Measurements from ENCODE around the gene NOL9. TPM values are rescaled to one million over a fixed set of nuclear protein-coding genes. Genes with fewer than 3 reads are reported as not detected.
A peak's percentile ranks its signal among the peaks of the same experiment; 100 is the strongest.

The NOL9 gene
- total RNA-seq, 1 donor from 2014 or later: 48.0 TPM

- Histone ChIP-seq H3K4me3 (no peak overlapping the region), H3F3A (ENCODE audit: low read depth) (peaks cover 13% of the 10 kb centered on the region), H3K79me2 (ENCODE audit: low read depth) (peaks cover 26% of the 10 kb centered on the region), H3K4me1 (peaks cover 13% of the 10 kb centered on the region), H3K9ac (no peak overlapping the region), H2AFZ (replicated peaks) (no peak overlapping the region), H3K4me2 (no peak overlapping the region), H3K27ac (no peak overlapping the region), H4K20me1 (ENCODE audit: low read depth) (peaks cover 16% of the 10 kb centered on the region), H3K9me3 (ENCODE audit: low read depth) (no peaks in the 10 kb centered on the region), H3K36me3 (no peaks in the 10 kb centered on the region), H3K27me3 (no peaks in the 10 kb centered on the region)
- no peaks in the 10 kb centered on the region for H3K36me3 Mint-ChIP-seq
- H3K4me3 Mint-ChIP-seq: peak overlapping the region; percentile 71
- H3K9me3 Mint-ChIP-seq: no peaks in the 10 kb centered on the region
- H3K4me1 Mint-ChIP-seq: peaks cover 29% of the 10 kb centered on the region
- H3K27me3 Mint-ChIP-seq (ENCODE audit: insufficient read depth, low read depth): peaks cover 7% of the 10 kb centered on the region
- no peak for DNase-seq (ENCODE audit: low spot score)
- no peak overlapping the region for H3K27ac Mint-ChIP-seq
- no peak for TF ChIP-seq CTCF (IDR thresholded peaks at IDR 0.05)
- TF ChIP-seq EZH2phosphoT487 (IDR thresholded peaks at IDR 0.05): no peak
- TF ChIP-seq EZH2 (IDR thresholded peaks at IDR 0.05): no peak
Measured at GRCh38 chr1:6582370-6582769, 28.1 kb upstream of the NOL9 start.

- Histone ChIP-seq H3K27ac (no peak overlapping the region), H3K27me3 (no peaks in the 10 kb centered on the region), H4K20me1 (ENCODE audit: low read depth) (peaks cover 16% of the 10 kb centered on the region), H3K79me2 (ENCODE audit: low read depth) (peaks cover 26% of the 10 kb centered on the region), H3F3A (ENCODE audit: low read depth) (peaks cover 13% of the 10 kb centered on the region), H3K4me1 (peaks cover 13% of the 10 kb centered on the region), H3K4me3 (no peak overlapping the region), H2AFZ (replicated peaks) (no peak overlapping the region), H3K36me3 (no peaks in the 10 kb centered on the region), H3K9ac (no peak overlapping the region), H3K9me3 (ENCODE audit: low read depth) (no peaks in the 10 kb centered on the region), H3K4me2 (no peak overlapping the region)
- no peak for TF ChIP-seq EZH2 (IDR thresholded peaks at IDR 0.05)
- TF ChIP-seq EZH2phosphoT487 (IDR thresholded peaks at IDR 0.05): no peak
- TF ChIP-seq CTCF (IDR thresholded peaks at IDR 0.05): no peak
- Mint-ChIP-seq H3K9me3 (no peaks in the 10 kb centered on the region), H3K36me3 (no peaks in the 10 kb centered on the region), H3K27ac (no peak overlapping the region), H3K27me3 (ENCODE audit: insufficient read depth, low read depth) (peaks cover 7% of the 10 kb centered on the region), H3K4me3 (peak overlapping the region; percentile 72), H3K4me1 (peaks cover 29% of the 10 kb centered on the region)
- no peak for DNase-seq (ENCODE audit: low spot score)
Measured at GRCh38 chr1:6581561-6582305, 27.4 kb upstream of the NOL9 start.

- Mint-ChIP-seq H3K9me3 (no peaks in the 10 kb centered on the region), H3K27me3 (ENCODE audit: insufficient read depth, low read depth) (peaks cover 7% of the 10 kb centered on the region), H3K27ac (peak overlapping the region; percentile 50), H3K4me3 (peak overlapping the region; percentile 95), H3K36me3 (no peaks in the 10 kb centered on the region), H3K4me1 (peaks cover 29% of the 10 kb centered on the region)
- TF ChIP-seq EZH2phosphoT487 (IDR thresholded peaks at IDR 0.05) (no peak), CTCF (IDR thresholded peaks at IDR 0.05) (no peak), EZH2 (IDR thresholded peaks at IDR 0.05) (no peak)
- Histone ChIP-seq H3K36me3 (no peaks in the 10 kb centered on the region), H3K4me2 (peak overlapping the region; percentile 80), H3K27me3 (no peaks in the 10 kb centered on the region), H3K4me3 (peak overlapping the region; percentile 82), H3K9ac (peak overlapping the region; percentile 51), H2AFZ (replicated peaks) (no peak overlapping the region), H3K9me3 (ENCODE audit: low read depth) (no peaks in the 10 kb centered on the region), H4K20me1 (ENCODE audit: low read depth) (peaks cover 16% of the 10 kb centered on the region), H3F3A (ENCODE audit: low read depth) (peaks cover 13% of the 10 kb centered on the region), H3K79me2 (ENCODE audit: low read depth) (peaks cover 26% of the 10 kb centered on the region), H3K4me1 (peaks cover 13% of the 10 kb centered on the region), H3K27ac (no peak overlapping the region)
- DNase-seq (ENCODE audit: low spot score): peak; percentile 18
Measured at GRCh38 chr1:6580593-6581409, 26.5 kb upstream of the NOL9 start.

Measured in neural progenitor cell (in vitro differentiated cells).